Stimulated activated CD4-positive, alpha-beta T cell treated with anti-CD3 and anti-CD28 coated beads, TNF-alpha, amount 100 ng/mL, for 4 hours (primary cell): ENCODE data around the gene TNRC18.
"Not testable (repeated sequence)": the region's sequence is repeated elsewhere in the genome, so short reads cannot be mapped to it uniquely, and the experiment has no call there.

Source experiments
- DNase-seq, 3 experiments: peaks; one replicate each; pipeline ENCODE4 v3.0.0-alpha.2; 2020; ENCODE audit warnings: low read depth in 3 of 3

The TNRC18 gene

DNA sequence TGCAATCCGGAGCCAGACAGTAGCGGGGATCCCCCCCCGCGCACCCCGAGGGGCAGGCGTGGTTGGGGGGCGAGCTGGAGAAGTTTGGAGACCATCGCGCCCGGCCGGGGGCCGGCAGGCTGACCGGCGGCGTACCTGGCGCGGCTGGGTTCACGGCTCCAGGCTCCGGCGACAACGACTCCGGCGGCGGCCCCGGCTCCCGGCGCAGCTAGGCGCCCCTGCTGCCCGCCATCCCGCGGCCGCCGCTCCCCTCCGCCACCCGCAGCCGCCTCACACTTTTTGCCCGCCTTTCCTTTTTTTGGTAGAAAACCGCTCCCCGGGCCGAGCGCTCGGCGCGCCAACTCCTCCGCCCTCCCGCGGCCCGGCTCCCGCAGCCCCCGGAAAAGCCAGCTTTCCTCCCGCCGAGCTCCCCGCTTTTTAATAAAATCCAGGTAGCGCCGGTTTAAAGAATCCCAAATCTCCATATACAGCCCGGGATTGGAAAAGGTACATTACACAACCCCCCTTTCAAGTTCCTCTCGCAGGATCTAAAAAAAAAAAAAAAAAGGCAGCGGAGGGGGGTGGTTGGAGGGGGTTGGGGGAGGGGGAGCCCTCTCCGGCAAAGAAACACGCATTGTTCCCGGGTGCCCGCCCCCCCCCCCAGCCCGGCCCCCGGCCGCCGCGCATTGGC lies at the start of gene TNRC18:
Gene TNRC18, minus strand, starts transcription at position 529 of the 670 bp plus-strand sequence. CDS start 2,588 bp downstream, outside the sequence.
- no peak for DNase-seq

DNA sequence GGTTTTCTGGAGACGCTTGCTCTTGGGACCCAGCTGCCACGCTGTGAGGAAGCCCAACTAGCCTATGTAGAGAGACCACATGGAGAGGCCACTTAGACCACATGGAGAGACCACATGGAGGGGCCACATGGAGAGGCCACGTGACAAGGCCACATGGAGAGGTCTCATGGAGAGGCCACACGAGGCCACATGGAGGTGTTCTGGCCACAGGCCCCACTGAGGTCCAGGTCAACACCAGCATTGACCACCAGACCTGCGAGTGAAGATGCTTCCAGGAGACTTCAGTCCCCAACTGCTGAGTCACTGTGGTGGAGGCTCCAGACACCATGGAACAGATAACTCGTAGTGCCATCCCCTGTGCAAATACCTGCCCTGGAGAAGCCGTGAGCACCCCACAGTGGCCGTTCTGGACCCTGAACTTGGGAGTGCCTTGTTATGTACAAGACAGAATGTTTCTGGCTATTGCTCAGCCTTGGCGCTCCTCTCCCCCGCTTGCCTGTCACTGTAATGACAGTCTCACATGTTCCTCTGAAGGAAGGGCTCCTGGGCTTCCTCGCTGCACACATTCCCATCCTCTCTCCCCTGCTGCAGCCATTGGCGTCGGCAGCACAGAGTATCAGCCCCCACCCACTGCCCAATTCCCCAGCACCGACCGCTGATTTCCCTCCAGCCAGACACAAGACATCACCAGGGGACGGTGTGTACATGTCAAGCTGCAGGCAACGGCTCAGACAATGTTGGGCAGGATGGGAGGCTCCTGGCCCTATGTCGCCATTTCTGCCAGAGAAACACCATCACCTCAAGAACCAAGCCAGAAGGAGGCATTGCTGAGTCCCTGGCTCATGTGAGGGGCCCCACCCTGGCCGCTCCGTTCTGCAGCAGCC lies 49.0 kb upstream of the TNRC18 start:
- no peak for DNase-seq

DNA sequence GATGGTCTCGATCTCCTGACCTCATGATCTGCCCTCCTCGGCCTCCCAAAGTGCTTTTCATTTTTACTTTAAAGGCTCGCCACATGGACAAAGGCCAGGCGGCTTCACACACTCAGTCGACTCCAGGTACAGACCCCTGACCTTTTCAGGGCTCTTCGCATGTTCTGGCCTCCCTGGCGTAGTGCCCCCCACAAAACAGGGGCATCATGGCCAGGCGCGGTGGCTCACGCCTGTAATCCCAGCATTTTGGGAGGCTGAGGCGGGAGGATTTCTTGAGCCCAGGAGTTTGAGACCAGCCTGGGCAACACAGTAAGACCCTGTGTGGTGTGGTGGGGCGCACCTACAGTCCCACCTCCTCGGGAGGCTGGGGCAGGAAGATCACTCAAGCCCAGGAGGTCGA lies 48.0 kb upstream of the TNRC18 start:
- DNase-seq = not testable (repeated sequence)

DNA sequence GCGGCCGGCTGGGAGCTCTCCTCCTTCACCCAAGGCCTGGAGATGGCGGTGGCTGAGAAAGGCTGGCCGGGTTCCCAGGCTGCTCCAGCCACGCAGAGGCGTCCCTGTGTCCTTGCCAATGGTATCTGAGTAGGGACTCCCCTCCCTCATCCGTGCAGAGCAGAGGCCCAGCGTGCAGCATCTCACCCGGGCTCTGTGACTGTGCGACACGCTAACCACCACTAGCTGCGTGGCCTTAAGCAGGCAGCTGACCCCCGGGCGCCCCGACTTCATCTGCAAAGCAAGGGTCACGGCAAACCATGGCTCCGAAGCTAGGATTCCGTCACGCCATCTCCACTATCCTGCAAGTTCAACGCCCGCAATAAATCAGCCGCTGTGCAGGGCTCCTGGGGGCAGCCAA lies 47.2 kb upstream of the TNRC18 start:
- no peak for DNase-seq

- DNase-seq = no peak
These were observed 46.5 kb upstream of the TNRC18 start for GRCh38 chr7:5470167-5470532.

- DNase-seq = no peak
These were observed 45.9 kb upstream of the TNRC18 start for GRCh38 chr7:5469375-5470166.

DNA sequence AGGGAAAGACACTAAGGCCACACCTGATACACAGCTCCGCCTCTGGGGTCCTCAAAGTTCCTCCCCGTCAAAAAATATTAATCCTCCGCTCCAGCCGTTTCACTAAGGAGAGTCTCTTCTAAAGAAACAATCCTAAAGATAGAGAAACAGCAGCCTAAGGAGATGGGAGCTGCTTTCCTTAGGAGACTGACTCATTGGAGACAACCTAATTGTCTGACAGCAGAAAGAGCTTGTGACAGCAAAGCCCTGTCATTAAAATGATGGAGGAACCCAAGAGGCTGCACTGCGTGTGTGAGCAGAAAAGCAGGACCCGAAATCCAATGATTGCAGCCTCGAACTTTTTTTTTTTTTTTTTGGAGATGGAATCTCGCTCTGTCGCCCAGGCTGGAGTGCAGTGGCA lies 44.0 kb upstream of the TNRC18 start:
- DNase-seq = no peak

- DNase-seq = no peak
These were observed 42.9 kb upstream of the TNRC18 start for GRCh38 chr7:5466551-5466950.

DNA sequence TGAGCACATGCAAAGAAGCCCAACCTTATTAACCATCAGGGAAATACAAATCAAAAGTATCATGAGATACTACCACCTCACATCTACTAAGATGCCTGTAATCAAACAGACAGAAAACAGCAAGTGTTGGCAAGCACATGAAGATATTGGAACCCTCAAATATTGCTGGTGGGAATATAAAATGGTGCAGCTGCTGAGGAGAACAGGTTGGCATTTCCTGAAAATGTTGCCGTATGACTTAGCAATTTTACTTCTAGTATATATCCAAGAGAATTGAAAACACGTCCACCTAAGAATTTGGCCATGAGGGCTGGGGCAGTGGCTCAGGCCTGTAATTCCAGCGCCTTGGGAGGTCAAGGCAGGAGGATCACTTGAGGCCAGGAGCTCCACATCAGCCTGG lies 39.4 kb upstream of the TNRC18 start:
- DNase-seq = no peak

- no peak for DNase-seq
These were observed 38.6 kb upstream of the TNRC18 start for GRCh38 chr7:5462216-5462615.

- DNase-seq = no peak
These were observed 35.4 kb upstream of the TNRC18 start for GRCh38 chr7:5458921-5459480.

DNA sequence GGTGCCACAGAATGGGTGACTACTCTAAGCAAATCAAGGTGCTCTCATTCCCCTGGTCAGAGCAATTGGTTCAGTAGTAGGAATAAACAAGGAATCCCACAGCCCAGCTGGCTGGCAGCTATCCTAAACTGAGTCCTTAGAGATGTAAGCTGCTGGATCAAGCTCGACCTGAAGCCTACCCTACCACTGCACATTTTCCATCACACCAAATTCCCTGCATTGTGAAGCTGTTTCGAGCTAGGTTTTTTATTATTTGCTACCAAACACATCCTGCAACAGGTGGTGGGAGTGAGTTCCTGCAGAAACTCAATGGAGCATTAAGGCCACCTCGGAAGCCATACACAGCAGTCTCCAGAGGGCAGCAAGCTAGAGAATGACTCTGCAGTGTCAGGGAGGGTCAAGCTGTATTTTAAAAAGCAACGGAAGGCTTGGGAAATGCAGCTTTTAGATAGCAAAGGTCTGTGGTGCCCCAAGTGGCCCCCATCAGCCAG lies 33.7 kb upstream of the TNRC18 start:
- DNase-seq = no peak

DNA sequence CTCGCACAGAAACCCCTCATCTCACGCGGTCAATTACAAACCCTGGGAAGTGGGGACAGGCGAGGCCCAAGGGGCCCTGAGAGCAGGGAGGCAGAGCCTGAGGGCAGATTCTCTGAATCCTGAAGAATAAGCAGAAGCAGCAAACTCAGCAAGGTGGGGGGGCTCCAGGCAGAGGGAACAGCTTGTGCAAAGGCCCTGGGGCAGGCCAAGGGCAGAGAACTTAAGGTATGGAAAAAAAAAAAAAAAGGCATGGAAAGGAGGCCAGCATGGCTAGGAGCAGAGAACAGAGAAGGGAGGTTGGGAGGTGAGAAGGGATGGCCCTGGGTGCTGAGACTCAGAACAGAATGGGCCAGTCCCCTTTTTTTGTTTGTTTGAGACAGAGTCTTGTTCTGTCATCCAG lies 32.8 kb upstream of the TNRC18 start:
- DNase-seq = no peak

DNA sequence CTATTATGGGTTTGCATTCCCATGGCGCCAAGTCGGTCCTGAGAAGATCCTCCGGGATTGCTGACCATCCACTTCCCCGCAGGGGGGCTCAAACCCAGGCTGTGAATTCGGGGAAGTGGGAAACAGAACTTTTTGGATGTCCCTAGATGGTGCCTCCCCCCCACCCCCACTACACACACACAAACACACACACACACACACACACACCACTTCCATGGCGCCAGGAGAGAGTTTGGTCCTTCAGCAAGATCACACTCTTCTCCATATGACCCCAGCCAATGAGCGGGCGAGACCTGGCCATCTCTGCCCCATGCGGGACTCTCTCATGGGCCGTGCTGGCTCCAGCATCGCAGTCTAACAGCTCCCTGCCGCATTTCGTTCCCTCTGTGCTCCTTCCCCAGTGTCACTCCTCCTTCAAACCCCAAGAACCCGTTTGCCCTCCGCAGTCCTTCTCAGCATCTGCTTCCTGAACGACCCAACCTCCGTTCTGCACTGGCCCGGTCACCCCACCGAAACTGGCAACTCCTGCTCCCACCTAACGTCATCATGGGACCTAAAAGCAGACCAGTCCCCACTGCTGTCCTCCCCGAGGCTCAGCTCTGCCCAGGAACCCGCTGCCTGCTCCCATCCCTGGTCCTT lies 32.1 kb upstream of the TNRC18 start:
- DNase-seq = no peak

- DNase-seq = no peak
These were observed 31.5 kb upstream of the TNRC18 start for GRCh38 chr7:5455175-5455574.

DNA sequence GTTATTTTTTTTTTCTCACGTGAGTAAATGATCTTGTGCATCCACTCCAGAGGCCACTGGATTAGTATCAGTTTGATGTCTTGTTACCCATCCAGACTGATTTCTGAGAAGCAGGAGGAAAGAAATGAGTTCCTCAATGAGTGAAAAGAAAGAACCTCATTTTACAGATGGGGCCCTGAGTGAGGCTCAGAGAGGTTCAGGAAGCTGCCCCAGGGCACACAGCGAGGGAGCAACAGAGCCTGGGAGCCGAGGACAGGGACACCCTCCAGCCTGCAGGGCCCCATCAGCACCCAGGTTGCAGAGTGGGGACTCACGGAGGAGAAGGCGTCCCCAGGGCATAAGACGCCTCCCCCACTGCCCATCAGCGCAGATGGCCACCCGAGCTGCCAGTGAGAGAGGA lies 30.9 kb upstream of the TNRC18 start:
- no peak for DNase-seq

GRCh38 chr7:5453566-5454075 lies 30.0 kb upstream of the TNRC18 start:
- DNase-seq = no peak

GRCh38 chr7:5452937-5453540 lies 29.4 kb upstream of the TNRC18 start:
- no peak for DNase-seq

- no peak for DNase-seq
These were observed 28.9 kb upstream of the TNRC18 start for GRCh38 chr7:5452470-5452899.

- DNase-seq = no peak
These were observed 27.8 kb upstream of the TNRC18 start for GRCh38 chr7:5451391-5451790.
